ENCODE data around the gene SLC6A19. TPM values are rescaled to one million over a fixed set of nuclear protein-coding genes. Genes with fewer than 3 reads are reported as not detected.

The SLC6A19 gene
- total RNA-seq, 4 donors from 2014 or later = not detected

DNA sequence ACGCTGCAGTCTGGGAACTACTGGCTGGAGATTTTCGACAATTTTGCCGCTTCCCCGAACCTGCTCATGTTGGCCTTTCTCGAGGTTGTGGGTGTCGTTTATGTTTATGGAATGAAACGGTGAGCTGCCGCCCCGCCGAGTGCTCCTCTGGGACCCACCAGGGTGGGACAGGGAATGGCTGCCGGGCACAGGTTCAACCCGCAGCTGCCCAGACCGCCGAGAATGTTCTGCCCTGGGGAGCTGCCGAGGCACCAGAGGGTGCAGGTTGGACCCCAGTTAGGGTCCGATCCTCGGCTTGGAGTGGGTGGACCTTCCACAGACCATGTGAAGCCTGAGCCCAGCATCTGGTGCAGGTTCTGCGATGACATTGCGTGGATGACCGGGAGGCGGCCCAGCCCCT lies 42.9 kb downstream of the SLC6A19 start:
- TF ChIP-seq, protein P1, sequence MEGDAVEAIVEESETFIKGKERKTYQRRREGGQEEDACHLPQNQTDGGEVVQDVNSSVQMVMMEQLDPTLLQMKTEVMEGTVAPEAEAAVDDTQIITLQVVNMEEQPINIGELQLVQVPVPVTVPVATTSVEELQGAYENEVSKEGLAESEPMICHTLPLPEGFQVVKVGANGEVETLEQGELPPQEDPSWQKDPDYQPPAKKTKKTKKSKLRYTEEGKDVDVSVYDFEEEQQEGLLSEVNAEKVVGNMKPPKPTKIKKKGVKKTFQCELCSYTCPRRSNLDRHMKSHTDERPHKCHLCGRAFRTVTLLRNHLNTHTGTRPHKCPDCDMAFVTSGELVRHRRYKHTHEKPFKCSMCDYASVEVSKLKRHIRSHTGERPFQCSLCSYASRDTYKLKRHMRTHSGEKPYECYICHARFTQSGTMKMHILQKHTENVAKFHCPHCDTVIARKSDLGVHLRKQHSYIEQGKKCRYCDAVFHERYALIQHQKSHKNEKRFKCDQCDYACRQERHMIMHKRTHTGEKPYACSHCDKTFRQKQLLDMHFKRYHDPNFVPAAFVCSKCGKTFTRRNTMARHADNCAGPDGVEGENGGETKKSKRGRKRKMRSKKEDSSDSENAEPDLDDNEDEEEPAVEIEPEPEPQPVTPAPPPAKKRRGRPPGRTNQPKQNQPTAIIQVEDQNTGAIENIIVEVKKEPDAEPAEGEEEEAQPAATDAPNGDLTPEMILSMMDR (IDR thresholded peaks at IDR 0.05; ENCODE audit: low read depth) = no peak

DNA sequence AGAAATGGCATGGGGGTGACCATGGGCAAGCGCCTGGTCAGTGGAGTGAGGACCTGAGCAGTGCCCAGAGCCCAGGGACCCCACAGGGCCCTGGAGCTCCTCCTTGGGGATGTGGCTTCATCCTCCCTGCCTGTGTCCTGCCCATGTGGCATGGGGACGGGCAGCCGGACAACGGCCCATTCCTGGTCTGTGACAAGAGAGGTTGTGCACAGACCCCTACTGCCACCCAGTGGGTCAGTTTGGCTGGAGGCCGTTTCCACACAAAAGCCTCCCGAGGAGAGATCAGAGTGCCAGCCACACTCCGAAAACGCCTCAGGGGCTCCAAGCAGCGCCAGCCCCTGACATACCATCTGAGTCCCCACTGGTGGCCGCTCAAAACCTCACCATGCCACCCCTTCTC lies 43.6 kb downstream of the SLC6A19 start:
- TF ChIP-seq, protein P1 (IDR thresholded peaks at IDR 0.05; ENCODE audit: low read depth) = no peak

DNA sequence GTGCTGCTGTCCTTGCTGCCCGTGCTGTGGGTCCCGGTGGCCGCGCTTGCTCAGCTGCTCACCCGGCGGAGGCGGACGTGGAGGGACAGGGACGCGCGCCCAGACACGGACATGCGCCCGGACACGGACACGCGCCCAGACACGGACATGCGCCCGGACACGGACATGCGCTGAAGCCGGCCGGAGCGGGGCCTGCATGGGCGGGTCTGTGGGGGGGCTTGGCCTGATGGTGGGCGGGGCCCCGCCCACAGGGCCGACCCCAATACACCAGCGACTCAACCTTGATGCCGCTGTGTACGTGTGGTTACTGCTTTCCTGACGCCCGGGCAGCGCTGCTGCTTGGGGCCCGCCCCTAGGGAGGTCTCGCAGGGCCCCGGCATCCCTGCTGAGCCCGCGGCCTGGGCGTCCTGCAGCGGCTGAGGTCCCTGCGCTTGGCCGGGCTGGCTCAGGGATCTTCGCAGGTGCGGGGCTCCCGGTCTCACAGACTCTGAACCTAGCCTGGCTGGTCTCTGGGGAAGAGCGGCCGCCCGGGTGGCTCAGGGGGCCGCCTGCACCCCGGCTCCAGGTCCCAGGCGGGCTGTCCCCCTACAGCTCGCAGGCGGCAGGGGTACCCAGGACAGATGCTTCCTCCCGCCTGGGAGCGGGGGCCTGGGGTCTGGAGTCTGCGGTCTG lies 44.6 kb downstream of the SLC6A19 start:
- TF ChIP-seq, protein P1 (IDR thresholded peaks at IDR 0.05; ENCODE audit: low read depth) = no peak

DNA sequence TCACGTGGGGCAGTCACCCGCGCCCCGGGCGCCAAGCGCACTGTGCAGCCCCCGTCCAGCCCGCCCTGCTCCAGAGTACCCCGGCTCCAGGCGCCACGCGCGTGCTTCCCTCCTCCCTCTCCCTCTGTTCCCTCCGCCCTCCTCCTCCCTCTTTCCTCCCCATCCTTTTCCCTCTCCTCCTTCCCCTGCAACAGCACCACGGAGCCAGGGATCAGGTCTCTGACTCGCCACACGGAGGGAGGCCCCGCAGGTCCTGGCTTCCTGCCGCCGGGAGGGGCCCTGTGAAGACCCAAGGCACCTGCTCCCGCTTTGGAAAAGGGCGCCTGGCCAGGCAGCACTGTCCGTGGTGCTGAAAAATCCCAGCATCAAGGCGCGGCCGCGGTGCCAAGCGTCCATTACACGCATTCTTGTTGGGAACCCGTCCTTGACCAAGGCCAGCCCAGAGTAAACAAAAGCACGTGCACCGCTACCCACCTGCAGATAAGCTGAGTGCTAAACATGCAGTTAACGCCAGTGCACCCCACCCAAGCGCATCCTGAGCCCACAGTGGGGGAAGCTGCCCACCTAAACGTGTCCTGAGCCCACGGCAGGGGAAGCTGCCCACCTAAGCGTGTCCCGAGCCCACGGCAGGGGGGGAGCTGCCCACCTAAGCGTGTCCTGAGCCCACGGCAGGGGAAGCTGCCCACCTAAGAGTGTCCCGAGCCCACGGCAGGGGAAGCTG lies 45.5 kb downstream of the SLC6A19 start:
- TF ChIP-seq, protein P1 (IDR thresholded peaks at IDR 0.05; ENCODE audit: low read depth) = no peak

DNA sequence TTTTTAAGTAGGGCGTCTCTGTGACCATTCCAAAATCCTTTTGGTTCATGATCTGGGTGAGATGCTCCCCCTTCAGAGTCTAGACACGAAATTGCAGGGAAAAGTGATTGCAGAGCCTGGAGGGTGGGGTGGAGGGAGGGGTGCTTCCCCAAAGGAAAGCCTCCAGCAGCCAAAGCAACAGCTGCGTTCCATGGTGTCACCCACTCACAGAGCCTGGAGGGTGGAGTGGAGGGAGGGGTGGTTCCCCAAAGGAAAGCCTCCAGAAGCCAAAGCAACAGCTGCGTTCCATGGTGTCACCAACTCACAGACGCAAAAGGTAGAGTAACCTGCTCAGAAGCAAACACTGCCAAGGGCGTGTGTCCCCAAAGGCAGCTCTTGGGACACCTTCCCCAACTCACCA lies 46.4 kb downstream of the SLC6A19 start:
- TF ChIP-seq, protein P1 (IDR thresholded peaks at IDR 0.05; ENCODE audit: low read depth) = no peak

DNA sequence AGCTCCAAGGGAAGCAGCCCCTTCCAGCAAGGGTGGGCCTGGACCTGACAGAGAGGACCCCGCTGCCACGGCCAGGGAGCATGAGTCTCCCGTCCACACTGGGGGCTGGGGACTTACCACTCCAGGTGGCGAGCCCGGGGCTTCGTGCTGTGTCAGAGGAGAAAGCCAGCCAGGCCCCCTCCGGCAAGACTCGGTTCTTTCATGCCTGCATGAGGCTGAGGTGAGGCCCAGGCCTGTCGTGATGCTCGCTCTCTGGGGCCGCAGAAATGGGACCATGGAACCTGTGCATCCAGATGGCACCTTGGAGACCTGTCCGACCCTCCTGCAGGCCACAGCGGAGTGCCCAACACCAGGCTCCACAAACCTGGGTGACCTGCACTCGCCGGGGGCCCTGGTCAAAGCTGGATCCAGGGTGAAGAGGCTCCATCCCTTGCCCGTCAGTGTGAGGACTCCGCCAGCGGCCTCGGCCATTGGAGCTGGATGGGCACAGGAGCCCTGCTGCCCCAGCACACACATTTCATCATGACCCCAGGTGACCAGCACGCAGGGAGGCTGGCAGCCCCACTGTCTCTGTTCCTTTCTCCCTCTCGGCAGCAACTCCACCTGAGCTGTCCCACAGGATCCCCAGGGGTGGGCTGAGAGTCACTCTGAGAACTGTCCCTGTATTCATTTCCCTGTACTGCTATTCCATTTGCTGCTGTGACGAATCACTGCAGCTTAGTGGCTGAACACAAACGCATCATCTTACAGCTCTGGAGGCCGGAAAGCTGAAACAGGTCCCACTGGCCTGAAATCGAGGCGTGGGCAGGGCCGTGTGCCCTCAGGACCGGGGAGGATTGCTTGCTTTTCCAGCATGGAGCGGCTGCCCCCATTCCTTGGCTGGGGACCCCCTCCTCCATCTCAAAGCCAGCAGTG lies 48.2 kb downstream of the SLC6A19 start:
- TF ChIP-seq, protein P1 (IDR thresholded peaks at IDR 0.05; ENCODE audit: low read depth) = no peak
